ENCODE data around the gene CADM2. TPM values are rescaled to one million over a fixed set of nuclear protein-coding genes. Genes with fewer than 3 reads are reported as not detected.

Gene CADM2
- total RNA-seq, 1 donor from 2014 or later = 4.4 TPM

DNA sequence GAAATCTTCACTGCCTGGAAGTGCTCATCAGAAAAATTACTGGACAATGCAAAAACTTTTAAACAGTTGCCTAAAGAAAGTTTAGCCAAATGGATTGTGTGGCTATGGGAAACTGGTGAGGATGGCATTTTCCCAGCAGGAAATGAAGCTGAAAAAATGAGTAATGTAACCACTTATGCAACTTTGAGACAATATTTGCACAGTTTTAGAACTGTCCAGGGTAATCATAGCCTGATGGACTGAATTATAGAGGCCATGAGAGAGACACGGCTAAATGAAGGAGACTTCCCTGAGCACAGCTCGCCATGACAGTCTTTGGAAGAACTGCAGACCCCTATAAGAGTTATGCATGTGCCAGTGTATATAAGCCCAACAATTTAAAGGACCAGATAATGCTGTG is 1150.6 kb downstream of the CADM2 start:
- Mint-ChIP-seq H3K4me1 (ENCODE audit: low read depth) (peaks cover 7% of the 10 kb centered on the region), H3K27ac (no peak overlapping the region), H3K27me3 (no peaks in the 10 kb centered on the region), H3K36me3 (ENCODE audit: insufficient read depth) (peaks cover 2% of the 10 kb centered on the region), H3K4me3 (ENCODE audit: low read depth) (no peak overlapping the region), H3K9me3 (ENCODE audit: low read depth) (peaks cover 27% of the 10 kb centered on the region)
- TF ChIP-seq, protein P1, sequence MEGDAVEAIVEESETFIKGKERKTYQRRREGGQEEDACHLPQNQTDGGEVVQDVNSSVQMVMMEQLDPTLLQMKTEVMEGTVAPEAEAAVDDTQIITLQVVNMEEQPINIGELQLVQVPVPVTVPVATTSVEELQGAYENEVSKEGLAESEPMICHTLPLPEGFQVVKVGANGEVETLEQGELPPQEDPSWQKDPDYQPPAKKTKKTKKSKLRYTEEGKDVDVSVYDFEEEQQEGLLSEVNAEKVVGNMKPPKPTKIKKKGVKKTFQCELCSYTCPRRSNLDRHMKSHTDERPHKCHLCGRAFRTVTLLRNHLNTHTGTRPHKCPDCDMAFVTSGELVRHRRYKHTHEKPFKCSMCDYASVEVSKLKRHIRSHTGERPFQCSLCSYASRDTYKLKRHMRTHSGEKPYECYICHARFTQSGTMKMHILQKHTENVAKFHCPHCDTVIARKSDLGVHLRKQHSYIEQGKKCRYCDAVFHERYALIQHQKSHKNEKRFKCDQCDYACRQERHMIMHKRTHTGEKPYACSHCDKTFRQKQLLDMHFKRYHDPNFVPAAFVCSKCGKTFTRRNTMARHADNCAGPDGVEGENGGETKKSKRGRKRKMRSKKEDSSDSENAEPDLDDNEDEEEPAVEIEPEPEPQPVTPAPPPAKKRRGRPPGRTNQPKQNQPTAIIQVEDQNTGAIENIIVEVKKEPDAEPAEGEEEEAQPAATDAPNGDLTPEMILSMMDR (IDR thresholded peaks at IDR 0.05; ENCODE audit: unreplicated experiment) = no peak
- DNase-seq (ENCODE audit: low spot score, unreplicated experiment) = no peak

Small RNA genes lying within 50 kb of the gene (microRNA-seq; reads per million reads assigned to microRNA genes)
- gene MIR5688 (ENCODE audit: borderline number of aligned reads, unreplicated experiment) = not detected
